T1000 (cell line): ENCODE results near the gene TMEM250.

Experiments
- DNase-seq: peaks from one replicate; lab custom pipeline; 2025; ENCODE audit warnings: mixed read lengths; lab: John Stamatoyannopoulos, UW

The TMEM250 gene

DNA sequence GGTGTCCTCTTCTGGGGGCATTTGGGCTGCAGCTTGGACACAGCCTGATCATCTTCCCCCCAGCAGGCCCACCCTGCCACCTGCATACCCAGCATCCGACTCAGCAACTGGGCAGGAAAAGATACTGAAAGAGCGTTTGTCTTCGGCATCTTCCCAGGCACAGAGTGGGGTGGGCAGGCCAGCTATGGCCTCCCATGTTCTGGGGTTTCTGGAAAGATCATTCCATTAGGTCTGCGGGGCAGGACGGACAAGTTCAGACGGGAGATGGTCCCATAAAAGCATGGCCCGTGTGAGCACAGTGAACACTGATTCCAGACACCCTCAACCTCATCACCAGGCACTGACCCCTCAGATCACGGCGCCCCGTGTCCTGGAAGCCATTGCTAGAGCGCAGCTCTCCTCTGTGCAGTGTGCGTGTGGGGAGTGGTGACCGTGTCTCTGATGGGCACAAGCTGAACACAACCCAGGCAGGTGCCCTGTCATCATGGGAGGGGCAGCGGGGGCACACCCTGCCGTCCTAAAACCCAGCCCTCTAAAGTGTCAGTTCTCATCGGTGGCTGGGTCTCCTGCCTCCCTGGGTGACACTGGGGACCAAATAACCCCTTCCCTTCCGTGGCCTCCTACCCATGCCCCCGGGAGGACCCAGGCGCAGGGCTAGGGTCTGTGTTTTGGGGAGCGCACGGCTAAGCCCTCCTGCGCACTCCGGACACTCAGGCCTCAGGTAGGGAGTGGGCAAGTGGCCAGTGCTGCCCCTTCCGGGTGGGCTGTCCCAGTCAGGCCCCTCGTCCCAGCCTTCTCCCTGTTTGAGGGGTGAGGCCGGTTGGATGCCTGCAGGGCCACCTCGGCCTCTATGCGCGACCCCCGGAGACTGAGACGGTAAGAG, 13.2 kb upstream of the TMEM250 start:
- no peak for DNase-seq

GRCh38 chr9:136129176-136129575, 10.5 kb upstream of the TMEM250 start:
- DNase-seq: no peak

DNA sequence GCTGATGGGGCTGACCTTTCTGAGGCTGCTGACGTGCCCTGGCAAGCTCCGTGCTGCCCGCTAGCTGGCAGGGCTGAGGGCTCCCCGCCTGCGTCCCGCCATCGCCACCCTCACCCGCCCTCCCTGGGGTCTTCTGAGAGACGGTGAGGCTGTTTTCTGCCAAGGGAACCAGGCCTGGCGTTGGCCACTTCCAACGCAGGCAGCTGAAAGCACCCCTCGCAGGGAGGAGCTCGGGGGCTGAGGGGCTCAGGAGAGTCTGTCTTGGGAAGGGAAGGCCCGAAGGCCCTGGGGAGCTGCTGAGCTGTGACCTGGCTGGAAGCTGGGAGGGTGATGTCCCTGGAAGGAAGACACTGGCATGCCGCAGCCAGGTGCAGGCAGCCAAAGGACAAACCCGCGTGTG, 9.8 kb upstream of the TMEM250 start:
- DNase-seq: no peak

GRCh38 chr9:136127313-136127712, 8.6 kb upstream of the TMEM250 start:
- DNase-seq: no peak

- DNase-seq: no peak
These were observed 6.5 kb upstream of the TMEM250 start for GRCh38 chr9:136124976-136125692.

GRCh38 chr9:136122425-136123383, 4.0 kb upstream of the TMEM250 start:
- DNase-seq: peak; percentile 18

DNA sequence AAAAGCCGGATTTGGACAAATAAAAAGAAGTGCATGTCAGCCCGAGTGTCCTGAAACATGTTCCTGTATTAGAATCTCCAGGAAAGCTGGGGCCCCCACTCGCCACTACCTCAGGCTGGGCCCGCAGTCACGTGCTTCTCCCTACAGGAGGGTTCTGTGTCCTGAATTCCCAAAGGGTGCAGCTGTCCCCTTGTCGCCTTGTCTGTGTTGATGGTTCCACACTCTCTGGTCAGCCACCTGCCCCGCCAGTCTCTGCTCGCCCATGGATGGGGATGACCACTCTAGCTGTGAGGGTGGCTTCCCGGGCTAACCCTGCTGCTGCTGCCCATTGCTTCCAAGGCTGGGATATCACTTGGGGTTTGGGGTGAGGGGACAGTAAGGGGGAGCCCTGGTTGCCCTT, 3.1 kb upstream of the TMEM250 start:
- no peak for DNase-seq

GRCh38 chr9:136120438-136120844, 1.8 kb upstream of the TMEM250 start:
- DNase-seq: no peak

- DNase-seq: no peak
These were observed 1.3 kb upstream of the TMEM250 start for GRCh38 chr9:136119883-136120393.

GRCh38 chr9:136119061-136119882, 597 bp upstream of the TMEM250 start:
- peak; percentile 36 for DNase-seq

- no peak for DNase-seq
These were observed 757 bp downstream of the TMEM250 start for GRCh38 chr9:136117916-136118319.

- no peak for DNase-seq
These were observed 1.3 kb downstream of the TMEM250 start for GRCh38 chr9:136117291-136117915.

GRCh38 chr9:136116360-136117098, 2.1 kb downstream of the TMEM250 start:
- no peak for DNase-seq

GRCh38 chr9:136115641-136116359, 2.9 kb downstream of the TMEM250 start:
- no peak for DNase-seq

GRCh38 chr9:136115206-136115605, 3.5 kb downstream of the TMEM250 start:
- DNase-seq: no peak

DNA sequence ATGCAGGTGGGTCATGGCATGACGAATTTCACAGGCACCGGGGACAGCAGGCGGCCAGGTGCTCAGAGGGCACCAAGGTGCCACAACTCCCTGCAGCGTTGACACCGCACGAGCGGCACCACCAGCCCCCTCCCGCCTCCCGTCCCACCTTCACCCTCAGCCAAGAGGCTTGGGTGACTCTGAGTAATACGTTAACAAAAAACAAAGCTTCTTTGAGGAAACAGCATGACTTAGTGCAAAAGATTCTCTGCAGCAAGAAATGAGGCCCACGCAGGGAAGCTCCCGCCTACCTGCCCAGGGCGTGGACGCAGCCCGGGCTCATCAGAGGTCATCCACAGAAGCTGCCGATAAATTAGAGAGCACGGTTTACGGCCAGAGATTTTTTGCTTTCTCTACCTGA, 4.1 kb downstream of the TMEM250 start:
- DNase-seq: no peak

DNA sequence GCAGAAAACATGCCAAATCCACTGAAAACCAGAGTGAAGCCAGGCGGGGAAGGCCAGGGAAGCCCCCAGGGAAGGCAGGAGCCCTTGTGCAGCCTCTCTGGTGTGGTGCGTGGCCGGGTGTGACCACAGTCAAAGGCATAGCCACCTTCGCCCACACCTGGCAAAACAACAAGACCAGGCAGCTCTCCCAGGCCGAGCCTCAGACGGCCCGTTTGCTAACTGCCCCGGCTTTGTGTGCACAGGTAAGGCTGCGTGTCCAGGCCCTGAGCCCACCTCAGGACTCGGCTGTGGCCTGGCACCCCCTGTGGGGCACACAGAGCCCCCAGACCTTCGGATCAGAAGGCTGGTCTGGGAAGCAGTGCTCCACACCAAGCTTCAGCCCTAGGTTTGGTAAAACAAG, 6.1 kb downstream of the TMEM250 start:
- no peak for DNase-seq

DNA sequence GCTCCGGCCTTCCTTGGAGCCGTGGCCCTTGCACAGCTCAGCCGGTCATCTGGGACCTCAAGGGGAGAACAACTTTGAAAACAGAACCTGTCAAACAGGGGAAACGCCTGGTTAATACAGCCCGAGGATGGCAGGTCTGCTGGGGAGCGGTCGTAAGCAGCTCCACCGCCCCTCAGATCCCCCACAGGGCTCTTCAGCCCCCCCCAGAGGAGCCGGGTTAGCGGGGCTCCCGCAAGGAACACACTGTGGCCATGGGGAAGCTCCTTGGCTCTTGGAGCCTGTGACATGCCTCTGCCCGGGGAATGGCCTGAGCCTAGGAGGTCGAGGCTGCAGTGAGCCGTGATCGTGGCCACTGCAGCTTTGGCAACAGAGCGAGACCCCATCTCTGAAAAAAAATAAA, 6.8 kb downstream of the TMEM250 start:
- no peak for DNase-seq

DNA sequence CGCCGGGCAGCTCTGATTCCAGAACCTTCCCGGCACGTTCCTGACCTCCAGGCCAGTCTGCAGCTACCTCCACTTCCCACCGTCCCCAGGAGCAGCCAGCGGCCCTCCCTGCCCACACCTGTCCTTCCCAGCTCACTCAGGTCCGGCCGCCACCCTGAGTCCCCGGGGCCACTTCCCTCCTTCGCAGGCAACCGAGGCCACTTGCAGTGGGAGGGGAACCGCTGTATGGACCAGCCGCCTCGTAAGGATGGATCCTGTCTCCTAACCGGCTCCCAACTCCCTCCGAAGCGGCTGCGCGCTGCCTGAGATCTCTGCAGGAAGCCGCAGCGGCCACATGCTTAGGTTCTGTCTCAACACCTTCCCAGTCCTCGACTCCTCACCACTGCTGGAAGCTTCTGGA, 7.5 kb downstream of the TMEM250 start:
- no peak for DNase-seq
